Peyer's patch (tissue), 4 donors: ENCODE data around the gene RHOT1.

Experiments used
- POLR2A ChIP-seq, 2 donors: fragments of 450-650 bp; IDR thresholded peaks; one replicate each; pipeline ENCODE4 v1.5.1; 2017; ENCODE audit warnings: antibody characterized with exemption in 2 of 2, mild to moderate bottlenecking in 2 of 2, moderate library complexity in 2 of 2
- TF ChIP-seq, protein P1 (sequence below), 6 experiments: fragments of 450-650 bp in 4 of 6; fragments of 200-600 bp in 2 of 6; sonication (generic) in 1 of 6; IDR thresholded peaks; one replicate each; pipeline ENCODE4 v1.5.1; 2017 to 2019; ENCODE audit warnings: antibody characterized with exemption in 6 of 6, mild to moderate bottlenecking in 3 of 6, moderate library complexity in 1 of 6

GRCh38 chr17:32208436-32208835, 66.1 kb downstream of the RHOT1 start:
- no peak for TF ChIP-seq POLR2A (IDR thresholded peaks at IDR 0.05)
- TF ChIP-seq, protein P1, sequence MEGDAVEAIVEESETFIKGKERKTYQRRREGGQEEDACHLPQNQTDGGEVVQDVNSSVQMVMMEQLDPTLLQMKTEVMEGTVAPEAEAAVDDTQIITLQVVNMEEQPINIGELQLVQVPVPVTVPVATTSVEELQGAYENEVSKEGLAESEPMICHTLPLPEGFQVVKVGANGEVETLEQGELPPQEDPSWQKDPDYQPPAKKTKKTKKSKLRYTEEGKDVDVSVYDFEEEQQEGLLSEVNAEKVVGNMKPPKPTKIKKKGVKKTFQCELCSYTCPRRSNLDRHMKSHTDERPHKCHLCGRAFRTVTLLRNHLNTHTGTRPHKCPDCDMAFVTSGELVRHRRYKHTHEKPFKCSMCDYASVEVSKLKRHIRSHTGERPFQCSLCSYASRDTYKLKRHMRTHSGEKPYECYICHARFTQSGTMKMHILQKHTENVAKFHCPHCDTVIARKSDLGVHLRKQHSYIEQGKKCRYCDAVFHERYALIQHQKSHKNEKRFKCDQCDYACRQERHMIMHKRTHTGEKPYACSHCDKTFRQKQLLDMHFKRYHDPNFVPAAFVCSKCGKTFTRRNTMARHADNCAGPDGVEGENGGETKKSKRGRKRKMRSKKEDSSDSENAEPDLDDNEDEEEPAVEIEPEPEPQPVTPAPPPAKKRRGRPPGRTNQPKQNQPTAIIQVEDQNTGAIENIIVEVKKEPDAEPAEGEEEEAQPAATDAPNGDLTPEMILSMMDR (IDR thresholded peaks at IDR 0.05), result no peak
